Peyer's patch (tissue), 4 donors: ENCODE results near the gene SLC16A5. TPM values are rescaled to one million over a fixed set of nuclear protein-coding genes. Genes with fewer than 3 reads are reported as not detected.

Experiments
- DNase-seq, 3 donors: peaks; one replicate each; pipeline ENCODE4 v3.0.0-alpha.2; 2017 to 2019
- H3K27ac ChIP-seq, 4 donors: fragments of 200-600 bp; sonication (generic); one replicate each; pipeline ENCODE4 v1.5.1; 2016 to 2019
- H3K27me3 ChIP-seq, 2 donors: fragments of 200-600 bp; sonication (generic); one replicate each; pipeline ENCODE4 v1.5.1; 2019
- H3K36me3 ChIP-seq, 3 donors: fragments of 200-600 bp; sonication (generic); one replicate each; pipeline ENCODE4 v1.5.1; 2016 to 2019
- H3K4me1 ChIP-seq, 4 donors: fragments of 200-600 bp; sonication (generic); one replicate each; pipeline ENCODE4 v1.5.1; 2016 to 2019
- H3K4me3 ChIP-seq, 4 donors: fragments of 200-600 bp; sonication (generic); 1 replicate in 3 of 4; 2 replicates in 1 of 4; pipeline ENCODE4 v1.5.1; 2016 to 2019; ENCODE audit warnings: mild to moderate bottlenecking in 1 of 4
- H3K9me3 ChIP-seq, 4 donors: fragments of 200-600 bp; sonication (generic); one replicate each; pipeline ENCODE4 v1.5.1; 2016 to 2019; ENCODE audit warnings: mild to moderate bottlenecking in 1 of 4
- POLR2A ChIP-seq, 2 donors: fragments of 450-650 bp; IDR thresholded peaks; one replicate each; pipeline ENCODE4 v1.5.1; 2017; ENCODE audit warnings: antibody characterized with exemption in 2 of 2, mild to moderate bottlenecking in 2 of 2, moderate library complexity in 2 of 2
- total RNA-seq, 4 donors: library from RNA; depleted of rRNA; stranded (reverse); fragments of >200 nt; gene quantifications; one replicate each; pipeline ENCODE4 v1.1.0, GENCODE V29; 2016
- TF ChIP-seq, protein P1 (sequence below), 6 experiments: fragments of 450-650 bp in 4 of 6; fragments of 200-600 bp in 2 of 6; sonication (generic) in 1 of 6; IDR thresholded peaks; one replicate each; pipeline ENCODE4 v1.5.1; 2017 to 2019; ENCODE audit warnings: antibody characterized with exemption in 6 of 6, mild to moderate bottlenecking in 3 of 6, moderate library complexity in 1 of 6

Gene SLC16A5
- total RNA-seq, 4 donors from 2014 or later: 47.9 to 211 (median 147) TPM

DNA sequence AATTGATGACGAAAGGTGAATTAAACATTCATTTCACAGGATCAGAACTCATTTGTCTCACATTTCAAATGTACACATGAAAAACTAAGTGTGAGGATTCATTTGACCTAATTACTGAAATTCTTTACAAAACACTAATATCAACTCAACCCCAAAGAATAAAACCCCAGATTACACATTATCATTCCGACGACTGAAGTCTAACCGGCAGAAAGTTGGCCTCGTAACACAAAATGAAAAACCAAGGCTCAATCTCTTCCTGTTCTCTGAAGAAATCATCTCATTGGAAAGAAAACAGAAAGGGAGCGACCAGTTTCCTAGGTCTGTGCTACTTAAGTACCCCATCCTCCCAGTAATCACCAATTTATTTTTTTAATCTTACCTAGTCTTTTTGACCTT lies 64.8 kb downstream of the SLC16A5 start:
- DNase-seq: no peak
- TF ChIP-seq, protein P1, sequence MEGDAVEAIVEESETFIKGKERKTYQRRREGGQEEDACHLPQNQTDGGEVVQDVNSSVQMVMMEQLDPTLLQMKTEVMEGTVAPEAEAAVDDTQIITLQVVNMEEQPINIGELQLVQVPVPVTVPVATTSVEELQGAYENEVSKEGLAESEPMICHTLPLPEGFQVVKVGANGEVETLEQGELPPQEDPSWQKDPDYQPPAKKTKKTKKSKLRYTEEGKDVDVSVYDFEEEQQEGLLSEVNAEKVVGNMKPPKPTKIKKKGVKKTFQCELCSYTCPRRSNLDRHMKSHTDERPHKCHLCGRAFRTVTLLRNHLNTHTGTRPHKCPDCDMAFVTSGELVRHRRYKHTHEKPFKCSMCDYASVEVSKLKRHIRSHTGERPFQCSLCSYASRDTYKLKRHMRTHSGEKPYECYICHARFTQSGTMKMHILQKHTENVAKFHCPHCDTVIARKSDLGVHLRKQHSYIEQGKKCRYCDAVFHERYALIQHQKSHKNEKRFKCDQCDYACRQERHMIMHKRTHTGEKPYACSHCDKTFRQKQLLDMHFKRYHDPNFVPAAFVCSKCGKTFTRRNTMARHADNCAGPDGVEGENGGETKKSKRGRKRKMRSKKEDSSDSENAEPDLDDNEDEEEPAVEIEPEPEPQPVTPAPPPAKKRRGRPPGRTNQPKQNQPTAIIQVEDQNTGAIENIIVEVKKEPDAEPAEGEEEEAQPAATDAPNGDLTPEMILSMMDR (IDR thresholded peaks at IDR 0.05): no peak
- TF ChIP-seq POLR2A (IDR thresholded peaks at IDR 0.05): no peak
- Histone ChIP-seq H3K9me3 (no peaks in the 10 kb centered on the region), H3K4me1 (peaks cover under 1 to 32% (median 6%) of the 10 kb centered on the region in 4 donors), H3K27ac (peak overlapping the region in 1 of 4 donors; percentile 78), H3K36me3 (peaks cover 0 to 4% (median 0%) of the 10 kb centered on the region in 3 donors), H3K27me3 (no peaks in the 10 kb centered on the region), H3K4me3 (peak overlapping the region in 2 of 4 donors; percentile 89 to 97)

DNA sequence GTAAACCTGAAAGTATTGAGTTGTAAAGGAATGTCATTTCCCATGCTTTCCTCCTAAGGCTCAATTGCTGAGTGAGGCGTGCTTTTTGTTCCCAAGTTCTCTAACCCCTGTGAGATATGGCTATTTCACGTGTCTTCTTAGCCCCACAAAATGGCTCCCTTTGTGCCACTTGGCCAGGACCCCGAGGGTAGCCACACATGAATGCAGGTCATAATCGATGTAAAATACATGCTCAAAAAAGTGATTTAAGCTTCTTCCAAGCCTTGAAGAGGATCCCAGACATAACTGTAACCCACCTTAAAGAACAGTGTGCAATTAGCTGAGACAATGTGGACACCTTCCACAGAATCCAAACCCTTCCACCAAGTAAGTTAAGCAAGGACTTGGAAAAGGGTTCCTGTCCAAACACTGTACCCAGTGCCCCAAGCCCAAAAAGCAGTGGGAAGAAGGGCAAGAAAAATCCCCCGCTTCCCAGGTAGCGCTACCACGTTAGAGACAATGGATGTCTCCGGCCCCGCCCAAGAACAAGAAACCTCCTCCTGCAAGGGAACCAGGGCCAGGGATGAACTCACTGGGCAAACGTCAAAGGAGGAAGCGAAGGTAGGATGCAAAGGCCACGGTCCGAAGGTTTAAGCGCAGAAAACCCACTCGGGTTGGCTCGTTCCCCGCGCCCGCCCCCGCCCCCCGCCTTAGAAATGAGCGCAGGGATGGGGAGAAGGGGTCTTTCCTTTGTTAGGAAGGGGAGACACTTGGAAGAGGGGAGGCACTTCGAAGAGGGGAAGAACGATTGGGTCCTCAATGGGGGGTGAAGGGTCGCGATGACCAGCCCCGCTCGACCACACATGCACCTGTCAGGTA lies 65.4 kb downstream of the SLC16A5 start:
- Histone ChIP-seq H3K4me3 (peak overlapping the region; percentile 85 to 98 (median 93)), H3K9me3 (no peaks in the 10 kb centered on the region), H3K4me1 (peaks cover 0 to 30% (median 6%) of the 10 kb centered on the region in 4 donors), H3K36me3 (no peaks in the 10 kb centered on the region), H3K27me3 (no peaks in the 10 kb centered on the region), H3K27ac (peak overlapping the region; percentile 78 to 94 (median 88))
- TF ChIP-seq, protein P1 (IDR thresholded peaks at IDR 0.05): no peak
- peak in 1 of 2 donors; percentile 50 for TF ChIP-seq POLR2A (IDR thresholded peaks at IDR 0.05)
- DNase-seq: peak; percentile 39 to 84 (median 79)

DNA sequence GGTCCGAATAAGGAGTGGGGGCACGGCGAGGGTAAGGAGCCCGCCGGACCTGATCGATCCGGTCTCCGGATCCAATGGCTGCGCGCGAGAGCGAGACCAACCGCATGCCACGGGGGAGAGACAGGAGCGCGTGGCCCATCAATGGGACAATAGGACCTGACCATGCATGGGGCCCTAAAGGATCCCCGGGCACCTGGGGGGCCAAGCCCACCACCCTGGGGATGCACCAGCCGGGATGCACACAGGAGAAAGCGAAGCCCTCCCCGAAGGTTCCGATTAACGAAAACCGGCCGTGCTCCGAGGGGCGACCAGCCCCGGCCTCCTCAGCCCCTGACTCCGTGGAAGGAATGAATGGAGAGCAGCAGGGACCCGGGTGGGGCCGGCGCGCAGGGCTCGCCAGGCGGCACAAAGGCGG lies 66.0 kb downstream of the SLC16A5 start:
- H3K36me3 ChIP-seq: no peaks in the 10 kb centered on the region
- no peaks in the 10 kb centered on the region for H3K27me3 ChIP-seq
- peak overlapping the region; percentile 85 to 98 (median 93) for H3K4me3 ChIP-seq
- no peak for TF ChIP-seq POLR2A (IDR thresholded peaks at IDR 0.05)
- TF ChIP-seq, protein P1 (IDR thresholded peaks at IDR 0.05): no peak
- no peaks in the 10 kb centered on the region for H3K9me3 ChIP-seq
- peak overlapping the region; percentile 78 to 94 (median 88) for H3K27ac ChIP-seq
- H3K4me1 ChIP-seq: peaks cover 0 to 24% (median 6%) of the 10 kb centered on the region in 4 donors
- DNase-seq: peak; percentile 36 to 65 (median 60)

DNA sequence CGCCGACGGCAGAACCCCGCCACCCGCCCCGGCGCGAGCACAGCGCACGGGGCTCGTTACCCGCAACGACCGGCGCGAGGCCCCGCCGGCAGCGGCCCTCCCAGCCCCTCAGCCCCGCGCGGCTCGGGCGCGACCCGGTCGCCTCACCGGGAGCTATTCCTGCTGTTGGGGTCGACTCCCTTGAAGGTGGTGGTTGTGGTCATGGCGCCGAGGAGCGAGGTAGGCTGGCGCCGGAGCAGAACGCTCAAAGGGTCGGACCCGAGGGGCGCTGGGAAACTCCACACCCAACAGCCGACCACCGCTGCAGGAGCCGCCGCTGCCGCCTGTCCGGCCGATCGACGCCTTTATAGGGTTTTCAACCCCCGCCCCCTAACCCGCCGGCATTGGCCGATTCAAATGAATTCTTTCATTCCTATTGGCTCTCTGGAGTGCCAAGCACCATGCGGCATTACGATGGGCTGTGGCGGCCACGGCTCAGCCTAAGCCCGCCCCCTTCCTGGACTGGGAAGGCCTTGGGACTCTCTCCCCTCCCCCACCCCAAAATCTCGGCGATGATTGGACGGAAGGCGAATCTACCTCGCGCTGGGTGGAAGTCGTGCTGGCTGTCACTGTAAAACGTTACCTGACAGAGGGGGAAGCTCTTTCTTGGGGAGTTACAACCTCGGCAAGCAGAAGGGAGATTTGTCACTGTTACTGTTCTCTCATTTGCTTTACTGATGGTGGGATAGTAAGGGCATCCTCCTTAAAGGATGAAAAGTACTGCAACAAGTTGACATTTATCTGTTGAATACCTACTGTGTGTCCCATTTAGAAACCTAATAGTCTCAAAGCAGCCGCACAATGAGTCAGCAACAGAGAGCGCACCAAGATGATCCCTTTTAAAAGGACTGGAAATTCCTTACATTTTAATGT lies 66.7 kb downstream of the SLC16A5 start, which contains the start of gene JPT1:
Gene JPT1, minus strand, starts transcription at position 318 of the 912 bp plus-strand sequence. Its CDS starts 115 bp downstream, at position 203.
- TF ChIP-seq, protein P1 (IDR thresholded peaks at IDR 0.05): no peak
- TF ChIP-seq POLR2A (IDR thresholded peaks at IDR 0.05): peak; percentile 100
- H3K9me3 ChIP-seq: no peaks in the 10 kb centered on the region
- DNase-seq: peak; percentile 97 to 100 (median 99)
- no peaks in the 10 kb centered on the region for H3K36me3 ChIP-seq
- H3K27ac ChIP-seq: peak within 1 kb of the TSS; percentile 78 to 94 (median 88)
- peaks cover 0 to 17% (median 6%) of the 10 kb centered on the region in 4 donors for H3K4me1 ChIP-seq
- H3K4me3 ChIP-seq: peak within 1 kb of the TSS; percentile 85 to 98 (median 93)
- no peaks in the 10 kb centered on the region for H3K27me3 ChIP-seq

DNA sequence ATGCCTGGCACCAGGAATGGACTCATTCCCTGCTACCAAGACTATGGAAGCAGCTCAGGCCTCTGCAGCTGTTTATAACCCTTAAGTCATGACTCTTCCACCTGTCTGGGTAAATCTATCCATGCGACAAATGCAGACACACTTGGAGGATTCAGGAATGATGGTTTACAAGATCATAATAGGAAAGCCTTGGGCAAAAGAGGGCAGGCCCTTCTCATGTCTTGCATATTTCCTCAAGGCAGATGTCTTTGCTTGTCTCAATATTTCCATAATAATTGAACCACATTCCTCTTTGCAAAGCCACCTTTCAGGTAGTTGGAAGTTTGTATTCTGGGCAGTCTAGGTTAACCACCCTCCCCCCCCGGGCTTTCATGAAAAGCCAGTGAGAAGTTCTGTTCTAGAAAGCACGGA lies 67.4 kb downstream of the SLC16A5 start:
- Histone ChIP-seq H3K9me3 (no peaks in the 10 kb centered on the region), H3K27me3 (no peaks in the 10 kb centered on the region), H3K4me1 (peaks cover 0 to 17% (median 6%) of the 10 kb centered on the region in 4 donors), H3K36me3 (no peaks in the 10 kb centered on the region), H3K4me3 (no peak overlapping the region), H3K27ac (peak overlapping the region in 3 of 4 donors; percentile 29 to 94 (median 87))
- DNase-seq: peak in 1 of 3 donors; percentile 22
- TF ChIP-seq, protein P1 (IDR thresholded peaks at IDR 0.05): no peak
- TF ChIP-seq POLR2A (IDR thresholded peaks at IDR 0.05): no peak
